ENCODE data around the gene RFPL3.
"Not testable (repeated sequence)": the region's sequence is repeated elsewhere in the genome, so short reads cannot be mapped to it uniquely, and the experiment has no call there.

RFPL3 gene

DNA sequence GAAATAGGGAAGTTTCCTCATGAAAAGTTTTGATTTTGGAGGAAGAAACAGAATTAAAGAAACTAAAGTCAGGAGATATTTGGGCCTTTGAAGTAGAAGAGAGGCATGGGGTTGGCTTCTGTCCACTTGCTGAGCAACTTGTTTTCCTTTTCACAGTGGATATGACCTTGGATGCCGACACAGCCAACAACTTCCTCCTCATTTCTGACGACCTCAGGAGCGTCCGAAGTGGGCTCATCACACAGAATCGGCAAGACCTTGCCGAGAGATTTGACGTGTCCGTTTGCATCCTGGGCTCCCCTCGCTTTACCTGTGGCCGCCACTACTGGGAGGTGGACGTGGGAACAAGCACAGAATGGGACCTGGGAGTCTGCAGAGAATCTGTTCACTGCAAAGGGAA, 2.4 kb downstream of the RFPL3 start:
- H3K27me3 Mint-ChIP-seq, H3K27ac Mint-ChIP-seq, H3K4me3 Mint-ChIP-seq, DNase-seq, H3K4me1 Mint-ChIP-seq, ATAC-seq, H3K9me3 Mint-ChIP-seq: not testable (repeated sequence)

DNA sequence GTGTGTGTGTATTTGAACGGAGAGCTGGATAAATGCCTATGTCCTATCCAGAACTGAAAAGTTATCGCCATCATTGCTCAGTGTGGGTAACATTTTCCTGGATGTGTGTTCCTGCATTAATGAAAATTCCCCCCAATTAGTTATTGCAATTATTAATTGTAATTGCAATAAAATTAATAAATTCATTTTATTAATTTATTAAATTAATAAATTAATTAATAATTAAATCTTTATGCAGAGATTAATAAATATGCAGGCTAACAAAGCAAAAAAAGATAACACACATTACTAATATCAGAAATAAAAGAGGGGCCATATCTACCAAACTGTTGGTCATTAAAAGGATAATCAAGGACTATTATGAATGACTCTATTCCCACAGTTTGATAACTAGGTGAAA, 3.6 kb downstream of the RFPL3 start:
- Mint-ChIP-seq H3K4me3 (no peak overlapping the region), H3K9me3 (no peaks in the 10 kb centered on the region), H3K27ac (no peak overlapping the region), H3K4me1 (no peaks in the 10 kb centered on the region), H3K27me3 (no peaks in the 10 kb centered on the region)
- no peak for ATAC-seq
- no peak for DNase-seq

DNA sequence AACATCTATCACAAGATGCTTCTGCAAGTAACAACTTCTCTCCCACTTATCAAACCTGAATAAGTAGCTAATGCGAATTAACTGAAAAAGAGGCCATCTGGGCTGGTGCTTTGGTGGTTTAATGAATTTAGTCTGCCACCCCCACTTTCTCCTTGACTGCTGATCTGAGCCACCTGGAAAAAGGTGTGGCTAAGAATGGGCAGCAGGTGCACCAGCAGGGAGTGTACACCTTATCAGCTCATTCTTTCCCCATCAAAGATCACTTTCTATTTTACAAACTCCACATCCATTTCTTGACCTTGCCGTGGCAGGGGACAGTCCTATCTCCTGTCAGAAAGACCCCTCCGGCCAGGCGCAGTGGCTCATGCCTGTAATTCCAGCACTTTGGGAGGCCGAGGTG, 6.5 kb downstream of the RFPL3 start:
- H3K4me1 Mint-ChIP-seq = no peaks in the 10 kb centered on the region
- no peak for DNase-seq
- no peaks in the 10 kb centered on the region for H3K9me3 Mint-ChIP-seq
- H3K4me3 Mint-ChIP-seq = no peak overlapping the region
- no peak for ATAC-seq
- H3K27ac Mint-ChIP-seq = no peak overlapping the region
- H3K27me3 Mint-ChIP-seq = no peaks in the 10 kb centered on the region

DNA sequence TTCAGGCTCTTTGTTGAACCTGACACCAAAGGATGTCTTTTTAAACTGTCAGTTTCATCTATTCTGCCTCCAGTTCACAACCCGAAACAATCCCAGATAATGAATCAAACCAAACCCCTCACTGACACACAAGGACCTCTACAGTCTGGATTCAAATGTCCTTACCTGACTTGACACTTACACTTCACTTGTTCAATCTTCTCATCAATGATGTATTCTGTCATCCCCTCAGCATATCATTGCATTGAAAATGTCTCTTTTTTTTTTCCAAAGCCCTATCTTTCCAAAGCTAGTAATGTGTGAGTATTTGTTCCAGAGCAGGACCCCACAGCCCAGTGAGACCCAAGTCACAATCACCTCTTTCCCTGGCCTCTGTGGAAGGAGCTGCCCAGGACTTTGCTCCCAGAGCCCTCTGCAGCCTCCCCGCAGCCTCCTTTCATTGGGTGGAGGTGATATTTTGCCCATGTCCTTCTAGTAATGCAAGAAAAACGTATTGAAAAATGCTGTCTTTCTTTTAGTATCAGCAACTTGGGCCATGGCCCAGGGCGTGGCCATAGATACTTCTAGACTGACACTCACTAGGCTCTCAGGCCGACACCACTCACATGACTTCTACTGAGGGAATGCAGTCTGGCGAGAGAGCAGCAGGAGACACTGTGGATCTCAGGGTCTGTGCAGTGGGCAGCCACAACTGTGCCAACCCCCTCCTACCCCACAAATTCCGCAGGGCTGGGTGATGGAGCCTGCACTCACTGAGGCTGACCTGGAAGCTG, 18.2 kb downstream of the RFPL3 start:
- Mint-ChIP-seq H3K27me3 (no peaks in the 10 kb centered on the region), H3K9me3 (no peaks in the 10 kb centered on the region), H3K4me3 (no peak overlapping the region), H3K4me1 (no peaks in the 10 kb centered on the region), H3K27ac (no peak overlapping the region)
- no peak for ATAC-seq
- DNase-seq = no peak

DNA sequence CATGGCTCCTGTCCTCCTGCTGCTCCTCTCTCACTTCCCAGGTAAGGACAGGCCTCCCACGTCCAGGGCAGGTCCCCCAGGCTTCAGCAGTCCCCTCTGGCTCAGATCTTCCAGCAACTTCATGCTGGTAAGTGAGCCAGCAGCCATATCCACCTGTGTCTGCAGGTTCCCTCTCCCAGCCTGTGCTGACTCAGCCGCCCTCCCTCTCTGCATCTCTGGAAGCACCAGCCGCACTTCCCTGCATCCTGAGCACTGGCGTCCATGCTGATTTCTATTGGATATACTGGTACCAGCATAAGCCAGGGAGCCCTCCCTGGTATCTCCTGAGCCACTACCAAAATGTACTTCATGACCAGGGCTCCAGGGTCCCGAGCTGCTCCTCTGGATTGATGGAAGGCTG, 19.0 kb downstream of the RFPL3 start:
- Mint-ChIP-seq H3K9me3 (no peaks in the 10 kb centered on the region), H3K4me1 (no peaks in the 10 kb centered on the region), H3K27ac (no peak overlapping the region), H3K4me3 (no peak overlapping the region), H3K27me3 (no peaks in the 10 kb centered on the region)
- ATAC-seq = no peak
- no peak for DNase-seq

DNA sequence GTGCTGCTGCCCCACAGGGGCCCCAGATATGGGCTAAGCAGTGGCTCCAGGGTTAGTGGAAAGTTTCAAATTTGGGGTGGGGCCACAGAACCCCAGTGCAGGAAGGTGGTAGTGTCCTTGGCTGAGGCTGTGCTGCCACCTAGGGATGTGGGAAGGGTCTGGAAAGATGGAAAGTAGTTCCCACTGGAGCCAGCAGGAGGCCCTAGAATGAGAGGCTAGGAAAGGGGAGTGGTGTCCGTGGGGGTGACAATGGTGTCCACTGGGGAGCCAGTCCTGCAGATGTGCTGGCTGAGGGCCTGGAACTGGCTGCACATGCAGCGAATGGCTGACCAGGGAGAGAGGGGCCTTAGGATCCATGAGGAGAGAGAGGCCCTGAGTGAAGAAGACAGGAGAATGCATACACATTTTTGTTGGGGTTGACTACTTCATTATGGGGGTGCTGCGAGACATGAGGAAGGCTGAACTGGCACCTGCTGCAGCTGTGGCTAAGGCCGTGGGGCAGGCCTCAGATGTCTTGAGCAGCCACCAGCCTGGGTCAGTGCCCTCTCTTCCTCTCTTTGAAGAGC, 21.1 kb downstream of the RFPL3 start:
- Mint-ChIP-seq H3K4me1 (no peaks in the 10 kb centered on the region), H3K9me3 (no peaks in the 10 kb centered on the region), H3K4me3 (no peak overlapping the region), H3K27ac (peak overlapping the region in 1 of 2 donors; percentile 13), H3K27me3 (no peaks in the 10 kb centered on the region)
- peak in 1 of 2 donors; percentile 20 for DNase-seq
- ATAC-seq = no peak

DNA sequence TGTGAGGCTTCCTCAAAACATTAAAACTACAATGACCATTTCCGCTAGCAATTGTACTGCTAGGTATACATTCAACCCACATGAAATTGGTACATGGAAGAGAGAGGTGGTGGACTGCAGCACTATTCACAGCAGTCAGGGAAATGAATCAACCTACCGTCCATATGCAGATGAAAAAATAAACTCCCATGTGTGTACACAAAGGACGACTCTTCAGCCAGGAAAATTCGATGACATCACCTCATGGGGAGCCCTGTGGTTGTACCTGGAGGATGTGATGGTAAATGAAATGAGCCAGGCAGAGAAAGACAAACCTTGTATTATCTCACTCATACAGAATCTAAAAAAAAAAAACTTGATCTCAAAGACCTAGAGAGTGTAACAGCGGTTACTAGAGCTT, 23.3 kb downstream of the RFPL3 start:
- peak overlapping the region; percentile 35 to 45 for H3K27ac Mint-ChIP-seq
- H3K27me3 Mint-ChIP-seq = no peaks in the 10 kb centered on the region
- no peaks in the 10 kb centered on the region for H3K9me3 Mint-ChIP-seq
- DNase-seq = no peak
- no peak overlapping the region for H3K4me3 Mint-ChIP-seq
- ATAC-seq = no peak
- no peaks in the 10 kb centered on the region for H3K4me1 Mint-ChIP-seq

DNA sequence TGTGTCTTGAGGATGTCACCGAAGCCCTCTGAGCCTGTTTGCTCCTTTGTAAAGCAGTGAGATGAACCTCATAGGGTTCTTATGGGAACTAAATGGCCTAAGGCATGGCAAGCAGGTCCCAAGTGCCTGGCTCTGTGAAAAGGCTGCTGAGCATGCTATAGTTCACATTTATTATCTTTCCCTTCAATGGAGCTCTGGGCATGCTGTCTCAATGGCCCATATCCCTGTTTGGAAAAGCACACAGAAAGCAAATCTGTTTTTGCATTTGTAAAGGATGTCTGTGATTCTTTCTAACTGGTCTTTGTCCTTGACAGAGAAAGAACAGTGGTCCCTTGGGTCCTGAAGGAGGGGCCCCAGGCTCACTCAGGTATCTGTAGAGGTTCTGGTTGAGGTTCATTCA, 28.0 kb downstream of the RFPL3 start:
- H3K4me1 Mint-ChIP-seq = peaks cover 4% of the 10 kb centered on the region
- H3K9me3 Mint-ChIP-seq = no peaks in the 10 kb centered on the region
- DNase-seq = no peak
- H3K27ac Mint-ChIP-seq = peak overlapping the region in 1 of 2 donors; percentile 82
- ATAC-seq = no peak
- no peaks in the 10 kb centered on the region for H3K27me3 Mint-ChIP-seq
- H3K4me3 Mint-ChIP-seq = no peak overlapping the region

DNA sequence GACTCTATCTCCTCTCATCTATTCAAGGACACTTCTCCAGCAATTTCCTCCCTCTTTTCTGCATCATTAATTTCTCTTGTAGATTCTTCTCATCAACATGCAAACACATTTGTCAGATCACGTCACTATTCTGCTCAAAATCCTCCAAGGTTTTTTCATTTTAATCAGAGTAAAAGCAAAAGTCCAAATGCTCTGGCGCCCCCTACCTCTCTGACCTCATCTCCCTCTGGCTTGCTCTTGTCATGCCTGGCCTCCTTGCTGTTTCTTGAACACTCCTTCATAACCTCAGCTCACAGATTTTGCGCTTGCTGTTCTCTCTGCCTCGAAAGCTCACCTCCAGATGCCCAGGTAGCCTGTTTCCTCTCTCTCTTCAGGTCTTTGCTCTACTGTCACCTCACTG, 32.0 kb downstream of the RFPL3 start:
- H3K9me3 Mint-ChIP-seq = no peaks in the 10 kb centered on the region
- H3K27ac Mint-ChIP-seq = peak overlapping the region; percentile 63 to 68
- H3K27me3 Mint-ChIP-seq = no peaks in the 10 kb centered on the region
- no peak overlapping the region for H3K4me3 Mint-ChIP-seq
- peaks cover 4% of the 10 kb centered on the region for H3K4me1 Mint-ChIP-seq
- DNase-seq (no peak), ATAC-seq (no peak)

DNA sequence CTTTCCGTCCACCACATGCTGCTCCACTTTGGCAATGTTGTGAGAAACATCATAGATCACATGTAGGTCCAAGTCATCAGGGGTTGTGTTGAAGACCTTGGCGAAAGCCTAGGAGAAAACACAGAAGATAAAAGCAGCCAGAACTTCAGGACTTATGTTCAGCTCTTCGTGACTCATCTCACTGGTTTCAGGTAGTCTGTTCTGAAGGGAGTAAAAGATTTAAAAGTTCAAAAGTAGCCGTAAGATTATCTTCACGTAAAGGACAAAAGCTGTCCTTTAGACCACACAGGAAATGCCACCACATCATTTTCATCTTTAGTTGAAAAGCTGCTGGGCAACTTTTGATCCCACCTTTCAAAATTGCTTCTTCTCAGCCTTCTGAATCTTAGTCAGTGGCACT, 37.4 kb downstream of the RFPL3 start:
- Mint-ChIP-seq H3K9me3 (no peaks in the 10 kb centered on the region), H3K27ac (peak overlapping the region in 1 of 2 donors; percentile 72), H3K4me3 (no peak overlapping the region), H3K27me3 (no peaks in the 10 kb centered on the region), H3K4me1 (peaks cover 12% of the 10 kb centered on the region)
- no peak for ATAC-seq
- DNase-seq = no peak

DNA sequence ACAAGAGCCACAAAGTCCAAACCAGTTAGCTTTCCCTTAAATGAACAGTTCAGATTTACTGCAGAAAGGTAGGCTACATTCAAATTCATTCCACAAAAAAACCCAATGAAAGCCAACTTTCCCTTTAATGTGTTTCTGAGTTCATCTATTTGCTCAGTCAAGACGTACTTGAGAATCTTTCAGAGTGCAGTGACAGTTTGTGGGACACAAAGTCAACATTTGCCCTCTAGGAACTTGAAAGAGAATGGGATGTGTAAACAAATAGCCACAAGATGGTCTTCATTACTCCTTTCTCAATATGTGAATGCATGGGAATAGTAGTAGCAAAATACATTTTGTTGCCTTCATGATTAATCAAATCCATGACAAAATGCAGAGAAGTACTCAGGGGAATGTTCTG, 38.6 kb downstream of the RFPL3 start:
- no peak for DNase-seq
- Mint-ChIP-seq H3K27me3 (no peaks in the 10 kb centered on the region), H3K27ac (no peak overlapping the region), H3K4me3 (no peak overlapping the region), H3K4me1 (peaks cover 12% of the 10 kb centered on the region), H3K9me3 (no peaks in the 10 kb centered on the region)
- no peak for ATAC-seq

DNA sequence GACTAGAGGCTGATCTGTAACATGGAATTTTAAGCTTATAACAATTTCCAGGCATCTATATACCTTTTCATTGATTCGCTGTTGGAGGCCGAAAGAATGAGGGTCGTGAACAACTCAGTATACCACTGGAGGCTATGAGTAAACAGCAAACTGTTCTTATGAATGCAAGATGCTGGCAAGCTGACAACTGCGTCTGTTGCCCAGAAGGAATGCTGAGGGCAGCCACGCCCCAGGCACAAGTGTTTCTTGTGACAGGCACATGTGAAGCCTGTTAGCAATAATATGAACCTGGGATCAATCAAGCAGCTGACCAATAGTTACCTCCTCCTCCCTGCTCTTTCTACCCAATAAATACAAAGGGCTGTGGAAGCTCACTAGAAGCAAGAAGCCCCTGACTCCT, 39.1 kb downstream of the RFPL3 start:
- no peaks in the 10 kb centered on the region for H3K9me3 Mint-ChIP-seq
- H3K4me3 Mint-ChIP-seq = no peak overlapping the region
- H3K27me3 Mint-ChIP-seq = no peaks in the 10 kb centered on the region
- no peak overlapping the region for H3K27ac Mint-ChIP-seq
- ATAC-seq (no peak), DNase-seq (no peak)
- H3K4me1 Mint-ChIP-seq = peaks cover 12% of the 10 kb centered on the region

DNA sequence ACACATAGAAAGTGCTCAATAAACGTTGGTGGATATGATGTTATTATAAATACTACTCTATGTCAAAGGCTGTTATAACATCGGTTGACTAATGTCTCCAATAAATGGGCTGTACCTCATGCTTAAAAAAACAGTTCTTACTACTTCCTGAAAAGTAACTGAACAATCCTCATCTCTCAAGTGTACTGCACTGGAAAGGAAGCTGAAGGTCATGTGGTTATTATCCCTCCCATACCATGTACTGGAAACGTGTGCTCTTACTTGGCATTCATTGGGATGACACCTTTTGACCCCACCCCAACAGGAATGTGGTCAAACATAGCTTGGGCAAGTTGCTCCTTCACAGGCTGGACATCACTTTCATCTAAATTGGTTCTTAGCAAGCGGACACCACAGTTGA, 43.8 kb downstream of the RFPL3 start:
- no peaks in the 10 kb centered on the region for H3K4me1 Mint-ChIP-seq
- no peak overlapping the region for H3K4me3 Mint-ChIP-seq
- ATAC-seq = no peak
- H3K27ac Mint-ChIP-seq = peak overlapping the region in 1 of 2 donors; percentile 40
- no peak for DNase-seq
- no peaks in the 10 kb centered on the region for H3K9me3 Mint-ChIP-seq
- no peaks in the 10 kb centered on the region for H3K27me3 Mint-ChIP-seq

DNA sequence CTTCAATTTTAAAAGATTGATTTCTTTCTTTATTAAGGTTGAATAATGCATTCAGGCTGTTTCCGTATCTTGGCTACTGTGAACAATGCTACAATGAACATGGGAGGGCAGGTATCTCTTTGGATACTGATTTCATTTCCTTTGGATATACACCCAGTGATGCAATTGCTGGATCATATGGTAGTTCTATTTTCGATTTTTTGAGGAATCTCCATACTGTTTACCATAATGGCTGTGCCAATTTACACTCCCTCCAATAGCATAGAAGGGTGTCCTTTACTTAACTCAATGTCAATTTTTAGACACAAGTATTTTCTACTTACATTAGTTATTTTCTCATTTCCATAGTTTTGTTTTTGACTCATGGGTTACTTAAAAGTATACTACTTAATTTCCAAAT, 46.4 kb downstream of the RFPL3 start:
- Mint-ChIP-seq H3K4me3 (no peak overlapping the region), H3K27ac (no peak overlapping the region), H3K9me3 (no peaks in the 10 kb centered on the region), H3K27me3 (no peaks in the 10 kb centered on the region), H3K4me1 (peaks cover 21% of the 10 kb centered on the region)
- ATAC-seq = no peak
- no peak for DNase-seq

DNA sequence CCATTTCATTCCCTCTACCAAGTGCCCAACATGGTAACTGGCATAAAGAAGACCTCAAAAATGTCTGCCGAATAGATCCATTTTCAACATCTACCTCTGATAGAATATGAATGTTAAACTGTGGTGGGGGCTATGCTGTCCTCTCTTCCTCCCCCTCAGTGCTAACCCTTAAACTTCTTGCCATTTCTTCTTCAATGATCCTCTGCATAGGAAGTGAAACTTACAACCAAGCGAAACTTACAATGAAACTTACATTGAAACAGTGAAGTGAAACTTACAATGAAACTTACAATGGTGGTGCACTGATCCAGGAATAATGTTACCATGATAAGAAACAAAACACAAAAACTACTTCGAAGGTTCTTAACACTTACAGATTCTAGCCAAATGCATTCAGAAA, 49.6 kb downstream of the RFPL3 start:
- Mint-ChIP-seq H3K27ac (peak overlapping the region in 1 of 2 donors; percentile 79), H3K9me3 (no peaks in the 10 kb centered on the region), H3K4me1 (peaks cover 42% of the 10 kb centered on the region), H3K4me3 (no peak overlapping the region), H3K27me3 (no peaks in the 10 kb centered on the region)
- ATAC-seq (no peak), DNase-seq (no peak)

DNA sequence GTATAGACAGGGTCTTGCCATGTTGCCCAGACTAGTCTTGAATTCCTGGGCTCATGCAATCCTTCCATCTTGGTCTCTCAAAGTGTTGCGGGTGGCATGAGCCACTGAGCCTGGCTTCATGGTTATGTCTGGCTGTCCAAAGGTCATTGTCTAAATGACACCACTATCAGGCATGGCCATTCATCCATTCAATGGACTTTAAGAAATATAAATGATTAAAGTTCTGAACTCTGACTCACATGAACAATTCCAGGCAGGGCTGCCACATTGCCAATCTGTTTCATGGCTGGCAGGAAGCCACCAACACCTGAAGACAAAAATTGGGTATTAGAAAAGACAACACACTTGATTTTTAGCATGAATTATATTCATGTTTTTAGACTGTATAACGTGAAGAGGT, 50.3 kb downstream of the RFPL3 start:
- DNase-seq (no peak), ATAC-seq (no peak)
- Mint-ChIP-seq H3K4me1 (peaks cover 48% of the 10 kb centered on the region), H3K9me3 (no peaks in the 10 kb centered on the region), H3K27me3 (no peaks in the 10 kb centered on the region), H3K27ac (no peak overlapping the region), H3K4me3 (no peak overlapping the region)

DNA sequence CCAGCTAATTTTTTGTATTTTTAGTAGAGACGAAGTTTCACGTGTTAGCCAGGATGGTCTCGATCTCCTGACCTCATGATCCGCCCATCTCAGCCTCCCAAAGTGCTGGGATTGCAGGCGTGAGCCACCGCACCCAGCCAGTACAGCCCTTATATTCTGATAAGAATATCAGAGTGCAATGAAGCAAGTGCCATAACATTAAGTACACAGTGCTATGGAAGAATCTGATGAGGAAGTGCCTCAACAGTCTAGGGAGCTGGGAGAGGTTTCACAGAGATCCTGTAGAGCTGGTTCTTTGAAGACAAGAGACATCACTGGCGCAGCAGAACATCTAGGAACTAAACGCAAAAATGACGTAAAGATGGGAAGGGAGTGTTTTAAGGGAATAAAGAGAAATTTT, 52.3 kb downstream of the RFPL3 start:
- H3K27me3 Mint-ChIP-seq = no peaks in the 10 kb centered on the region
- H3K9me3 Mint-ChIP-seq = no peaks in the 10 kb centered on the region

More for the DNA sequence above, 52.3 kb downstream of the RFPL3 start:
- no peak for DNase-seq
- peaks cover 53% of the 10 kb centered on the region for H3K4me1 Mint-ChIP-seq
- H3K4me3 Mint-ChIP-seq = peak overlapping the region; percentile 93 to 96
- ATAC-seq = no peak
- peak overlapping the region in 1 of 2 donors; percentile 16 for H3K27ac Mint-ChIP-seq

All from stimulated activated naive CD8-positive, alpha-beta T cell treated with anti-CD3 and anti-CD28 coated beads, Interleukin-15, amount 100 ng/mL, for 72 hours (primary cell).